Fibroblast of skin of left biceps (primary cell): ENCODE results near the gene PRMT1.
A peak's percentile ranks its signal among the peaks of the same experiment; 100 is the strongest.
"Not testable (repeated sequence)": the region's sequence is repeated elsewhere in the genome, so short reads cannot be mapped to it uniquely, and the experiment has no call there.

Experiments used
- DNase-seq, 2 experiments: peaks; one replicate each; pipeline ENCODE4 v3.0.0-alpha.2; 2013; ENCODE audit warnings: low read depth in 2 of 2

PRMT1 gene

DNA sequence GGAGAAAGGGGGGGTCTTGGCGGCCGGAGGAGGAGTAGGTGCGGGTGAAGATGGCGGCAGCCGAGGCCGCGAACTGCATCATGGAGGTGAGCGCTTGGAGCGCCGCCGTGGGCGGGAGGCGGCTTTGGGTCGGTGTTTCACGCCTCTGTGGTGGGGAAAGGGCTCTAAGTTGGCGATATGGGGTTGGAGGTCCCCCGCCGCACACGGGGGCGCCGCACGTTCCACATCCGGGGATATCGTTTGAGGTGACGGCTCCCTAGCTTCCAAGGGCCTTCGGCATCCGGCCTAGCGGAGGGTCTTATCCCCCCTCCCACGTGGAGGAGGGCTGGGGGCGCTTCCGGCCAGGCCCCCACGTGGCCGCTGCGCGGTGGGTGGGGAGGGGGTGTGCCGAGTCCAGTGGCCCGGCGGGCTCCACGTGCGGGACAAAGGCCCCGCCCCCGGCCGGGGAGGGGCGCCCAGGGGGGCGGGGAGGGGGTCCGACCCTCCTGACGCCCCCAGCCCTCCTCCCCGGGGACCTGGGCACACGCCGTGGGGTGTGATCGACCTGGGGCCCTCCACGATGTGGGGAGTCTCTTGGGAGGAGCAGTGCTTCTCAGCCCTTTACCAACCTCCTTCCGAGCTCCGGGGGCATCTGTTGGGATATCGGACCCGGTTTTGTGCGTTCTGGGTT is at the start of gene PRMT1:
Gene PRMT1 (plus strand): TSS at position 41 of the 670 bp plus-strand sequence. CDS start 10 bp downstream, at position 51.
- DNase-seq: no peak

DNA sequence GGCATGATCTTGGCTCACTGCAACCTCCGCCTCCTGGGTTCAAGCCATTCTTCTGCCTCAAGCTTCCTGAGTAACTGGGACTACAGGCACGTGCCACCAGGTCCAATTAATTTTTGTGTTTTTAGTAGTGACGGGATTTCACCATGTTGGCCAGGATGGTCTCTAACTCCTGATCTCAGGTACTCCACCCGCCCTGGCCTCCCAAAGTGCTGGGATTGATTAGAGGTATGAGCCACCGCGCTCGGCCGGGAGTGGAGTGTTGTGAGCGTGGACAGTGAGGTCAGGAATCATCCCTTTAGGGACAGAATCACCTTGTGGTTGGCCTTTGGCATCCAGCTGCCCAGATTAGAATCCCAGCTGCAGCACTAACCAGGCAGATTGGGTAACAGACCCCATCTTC is 47.4 kb upstream of the PRMT1 start:
- DNase-seq: no peak

DNA sequence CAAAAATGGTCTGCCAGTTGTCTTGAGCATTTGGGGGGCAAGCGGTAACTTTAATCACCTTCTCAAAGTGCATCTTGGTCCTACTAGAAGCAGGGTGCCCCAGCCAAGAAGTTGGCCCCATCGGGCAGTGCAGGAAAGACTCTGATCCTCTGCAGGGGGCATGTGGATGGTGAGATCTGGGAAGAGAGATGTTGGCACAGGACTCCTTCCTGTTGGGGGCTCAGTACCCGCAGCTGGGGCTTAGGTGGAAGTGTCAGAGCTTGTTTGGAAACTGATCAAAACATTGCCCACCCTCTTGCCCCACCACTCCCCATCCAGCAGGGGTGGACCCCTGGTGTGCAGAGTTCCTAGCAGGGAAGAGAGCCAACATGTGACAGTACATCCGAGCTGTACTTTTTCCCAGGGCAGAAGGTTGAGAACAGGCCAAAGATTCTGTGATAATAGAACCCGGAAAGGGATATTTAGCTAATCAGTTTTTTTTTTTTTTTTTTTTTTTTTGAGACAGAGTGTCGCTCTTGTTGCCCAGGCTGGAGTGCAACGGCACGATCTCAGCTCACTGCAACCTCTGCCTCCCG is 46.0 kb upstream of the PRMT1 start:
- DNase-seq: no peak

DNA sequence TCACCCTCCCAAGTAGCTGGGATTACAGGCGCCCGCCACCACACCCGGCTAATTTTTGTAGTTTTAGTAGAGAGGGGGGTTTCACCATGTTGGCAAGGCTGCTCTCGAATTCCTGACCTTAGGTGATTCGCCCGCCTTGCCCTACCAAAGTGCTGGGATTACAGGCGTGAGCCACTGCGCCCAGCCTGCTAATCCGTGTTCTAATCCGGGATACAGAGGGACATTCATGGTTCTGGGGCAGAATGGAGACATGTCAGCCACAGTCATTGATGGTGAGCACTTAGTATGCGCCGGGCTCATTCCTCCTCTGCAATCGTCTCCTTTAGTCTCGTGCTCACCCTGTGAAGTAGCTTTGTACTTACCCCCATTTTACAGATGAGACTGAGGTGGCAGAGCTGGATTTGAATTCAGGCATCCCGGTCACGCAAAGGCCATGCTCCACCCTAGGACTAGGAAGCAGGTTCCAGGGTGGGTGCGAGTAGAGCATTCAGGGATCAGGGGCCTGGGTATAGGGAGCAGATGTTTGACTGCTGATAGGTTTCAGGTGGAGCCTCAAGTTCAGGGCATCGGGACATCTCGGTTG is 45.4 kb upstream of the PRMT1 start:
- DNase-seq: no peak

DNA sequence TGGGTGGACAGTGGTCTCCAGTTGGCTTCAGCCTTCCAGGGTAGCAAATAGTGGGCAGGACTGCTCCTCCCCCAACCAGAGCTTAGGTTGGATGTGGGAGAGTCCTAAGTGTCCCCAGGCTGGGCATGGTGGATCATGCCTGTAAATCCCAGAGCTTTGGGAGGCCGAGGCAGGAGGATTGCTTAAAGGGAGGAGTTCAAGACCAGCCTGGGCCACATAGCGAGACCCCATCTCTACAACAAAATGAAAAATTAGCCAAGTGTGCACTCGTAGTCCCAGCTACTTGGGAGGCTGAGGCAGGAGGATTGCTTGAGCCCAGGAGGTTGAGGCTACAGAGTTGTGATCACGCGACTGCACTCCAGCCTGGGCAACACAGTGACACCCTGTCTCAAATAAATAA is 44.5 kb upstream of the PRMT1 start:
- no peak for DNase-seq

DNA sequence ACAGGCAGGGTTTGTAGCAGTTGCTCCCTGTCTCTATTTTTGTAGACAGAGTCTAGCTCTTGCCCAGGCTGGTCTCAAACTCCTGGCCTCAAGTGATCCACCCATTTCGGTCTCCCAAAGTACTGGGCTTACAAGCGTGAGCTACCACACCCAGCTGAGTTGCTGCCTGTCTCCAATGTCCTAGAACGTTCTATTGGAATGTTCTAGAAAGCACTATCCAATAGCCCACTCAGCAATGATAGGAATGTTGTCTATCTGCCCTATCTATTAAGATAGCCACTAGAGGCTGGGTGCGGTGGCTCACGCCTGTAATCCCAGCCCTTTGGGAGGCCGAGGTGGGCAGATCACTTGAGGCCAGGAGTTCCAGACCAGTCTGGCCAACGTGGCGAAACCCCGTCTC is 43.8 kb upstream of the PRMT1 start:
- DNase-seq: not testable (repeated sequence)

DNA sequence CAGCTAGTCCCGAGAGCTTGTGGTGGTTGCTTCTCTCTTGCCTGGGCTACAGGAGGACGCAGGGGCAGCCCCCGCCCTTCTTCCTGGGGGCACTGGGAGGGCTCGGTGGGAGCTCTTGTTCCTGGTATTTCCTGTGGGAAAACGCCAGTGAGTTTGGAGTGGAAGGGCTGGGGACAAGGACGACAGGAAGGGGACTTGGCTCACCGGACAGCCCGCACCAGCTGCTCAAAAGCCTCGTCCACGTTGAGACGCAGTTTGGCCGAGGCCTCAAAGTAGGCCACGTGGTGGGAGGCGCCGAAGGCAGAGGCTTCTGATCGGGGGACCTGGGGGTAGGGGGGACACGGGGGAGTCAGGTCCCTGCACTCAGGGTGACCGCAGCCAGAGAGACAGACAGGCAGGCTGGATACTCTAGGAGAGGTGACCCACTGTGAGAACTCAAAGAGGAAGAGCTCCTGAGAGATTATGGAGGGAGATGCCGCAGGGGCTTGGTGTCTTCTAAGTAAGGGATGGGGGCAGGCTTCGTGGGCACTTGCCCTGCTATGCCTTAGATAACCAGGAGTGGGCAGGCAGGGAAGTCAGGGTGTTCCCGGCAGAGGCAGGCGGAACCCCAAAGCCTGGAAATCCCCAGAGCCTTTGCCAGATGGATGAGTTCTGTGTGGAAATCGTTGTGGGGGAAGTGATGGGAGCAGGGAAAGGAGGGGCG is 41.4 kb upstream of the PRMT1 start:
- DNase-seq: no peak

DNA sequence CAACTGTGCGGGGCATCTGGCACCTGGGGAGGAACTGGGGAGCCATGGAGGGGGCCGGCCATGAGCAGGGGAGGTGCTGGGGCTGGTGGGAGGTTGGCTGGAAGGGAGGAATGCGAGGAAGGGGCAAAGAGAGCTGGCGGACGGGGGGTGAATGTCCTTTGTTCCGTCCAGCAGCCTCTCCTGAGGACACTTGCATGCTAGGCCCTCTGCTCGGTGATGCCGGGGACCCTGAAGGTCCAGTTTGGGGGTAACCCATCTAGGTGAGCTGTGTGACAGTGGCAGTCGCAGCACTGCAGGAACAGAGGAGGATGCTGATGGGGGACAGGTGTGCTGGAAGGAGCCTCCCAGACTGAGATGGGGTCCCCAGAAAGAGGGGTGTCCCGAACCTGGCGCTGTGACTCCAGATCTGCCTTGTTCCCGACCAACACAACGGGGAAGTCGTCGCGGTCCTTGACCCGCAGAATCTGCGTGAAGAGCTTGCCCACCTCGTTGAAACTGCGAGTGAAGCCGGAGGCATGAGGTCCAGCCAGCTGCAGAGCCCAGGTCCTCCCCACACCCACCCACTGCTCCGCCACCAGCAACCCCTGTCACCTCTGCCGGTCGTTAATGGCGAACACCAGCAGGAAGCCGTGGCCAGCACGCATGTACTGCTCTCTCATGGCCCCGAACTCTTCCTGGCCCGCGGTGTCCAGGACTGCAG is 40.7 kb upstream of the PRMT1 start:
- no peak for DNase-seq

DNA sequence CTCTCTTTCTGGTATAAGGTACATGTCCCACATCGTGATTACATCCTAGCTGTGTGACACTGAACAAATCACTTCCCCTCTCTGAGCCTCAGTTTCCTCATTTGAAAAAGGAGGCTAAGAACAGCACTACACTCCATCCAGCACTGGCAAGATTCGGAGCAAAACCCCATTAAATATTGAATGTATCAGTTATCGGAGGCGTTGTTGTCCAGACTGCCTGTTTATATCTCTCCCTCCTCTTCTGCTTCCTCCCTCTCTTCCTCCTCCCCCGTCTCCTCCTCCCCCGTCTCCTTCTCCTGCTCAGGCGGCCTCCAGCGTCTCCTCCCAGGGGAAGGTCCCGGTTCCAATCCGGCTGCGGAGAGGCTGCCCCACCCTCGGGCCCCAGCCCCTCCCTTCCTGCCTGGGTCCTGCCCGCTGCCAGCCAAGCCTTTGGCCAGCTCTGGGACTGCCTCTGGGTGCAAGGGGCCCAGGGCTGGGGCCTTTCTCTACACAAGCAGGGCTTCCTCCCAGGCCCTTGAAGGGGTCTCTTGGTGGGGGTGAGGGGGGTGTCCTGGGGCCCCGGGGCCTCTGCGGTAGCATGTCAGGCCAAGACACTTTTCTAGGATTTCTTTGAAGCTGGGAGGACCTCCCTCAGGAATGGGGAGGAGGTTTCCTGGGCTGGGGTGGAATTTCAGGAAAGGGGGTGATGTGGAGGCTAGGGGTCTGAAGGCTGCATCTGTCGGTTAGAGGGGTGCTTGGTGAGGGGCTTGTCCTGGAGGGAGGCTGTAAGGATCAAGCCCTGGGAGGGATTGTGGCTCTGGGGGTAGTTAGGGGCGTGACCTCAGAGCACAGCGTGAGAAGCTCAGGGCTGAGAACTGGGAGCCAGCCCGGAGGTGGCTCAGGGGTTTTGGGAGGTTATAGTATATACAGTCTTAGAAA is 39.0 kb upstream of the PRMT1 start:
- DNase-seq: peak; percentile 30 to 31

DNA sequence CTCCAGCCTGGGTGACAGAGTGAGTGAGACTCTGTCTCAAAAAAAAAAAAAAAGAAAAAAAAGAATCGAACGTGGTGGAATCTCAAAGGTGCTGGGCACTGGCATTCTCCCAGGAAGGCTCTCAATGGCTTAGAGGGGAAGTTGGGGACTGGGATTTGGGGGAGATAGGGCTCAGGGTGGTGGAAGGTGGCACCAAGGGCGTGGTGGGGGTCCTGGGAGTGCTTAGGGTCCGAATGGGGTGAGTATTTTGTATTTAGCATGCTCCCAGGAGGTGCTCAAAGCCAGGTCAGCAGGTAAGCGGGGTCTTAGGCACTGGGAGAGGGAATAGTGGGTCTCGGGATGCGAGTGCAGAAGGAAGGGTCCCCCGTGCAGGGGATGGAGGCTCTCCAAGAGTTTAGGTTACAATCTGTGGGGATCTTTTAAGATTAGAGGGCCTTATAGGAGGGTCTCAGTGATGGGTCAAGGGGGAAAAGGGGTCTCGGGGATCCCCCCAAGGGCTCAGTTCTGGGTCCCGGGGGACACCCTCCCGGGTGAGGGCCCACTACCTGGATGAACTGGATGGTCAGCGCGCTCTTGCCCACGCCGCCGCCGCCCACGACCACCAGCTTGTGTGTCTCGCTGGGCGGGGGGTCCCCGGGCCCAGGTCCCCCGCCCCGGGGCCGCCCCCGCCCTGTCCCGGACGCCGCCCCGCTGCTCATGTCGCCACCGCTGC is 37.5 kb upstream of the PRMT1 start:
- DNase-seq: no peak

DNA sequence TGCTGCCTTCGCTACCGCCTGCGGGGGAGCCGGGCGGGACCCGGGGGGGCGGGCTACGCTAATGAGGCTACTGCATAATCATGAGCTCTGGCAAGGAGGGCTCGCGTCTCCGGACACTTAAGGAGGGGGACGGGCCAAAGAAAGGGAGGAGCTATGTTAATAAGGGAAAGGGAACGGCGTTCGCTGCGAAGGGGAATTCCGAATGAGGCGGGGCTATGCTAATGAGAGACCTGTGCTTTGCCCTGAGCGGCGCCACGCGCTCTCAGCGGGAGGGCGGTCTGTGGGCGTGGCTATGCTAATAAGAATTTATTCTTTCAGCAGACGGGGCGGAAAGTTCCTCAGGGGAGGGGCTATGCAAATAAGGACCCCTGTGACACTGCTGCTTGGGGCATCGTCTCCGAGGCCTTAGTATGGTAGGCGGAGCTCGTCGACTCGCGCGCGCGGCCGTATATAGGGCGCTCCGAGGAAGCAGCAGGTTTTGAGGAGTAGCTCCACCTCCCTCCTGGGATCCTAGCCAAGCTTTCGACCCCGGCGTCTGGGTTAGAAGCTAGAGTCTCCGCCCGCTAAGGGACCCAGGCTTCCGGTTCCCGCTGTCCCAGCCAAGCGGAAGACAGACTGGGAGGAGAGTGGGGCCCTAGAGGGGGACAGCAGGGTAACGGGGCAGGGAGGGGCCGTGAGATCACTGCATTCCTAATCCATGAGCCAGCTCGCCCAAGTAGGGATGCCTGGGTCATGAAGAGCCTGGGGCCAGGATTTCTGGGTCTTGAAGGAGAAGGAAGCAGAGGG is 36.8 kb upstream of the PRMT1 start, which contains the start of gene RRAS:
Gene RRAS (minus strand): TSS at position 31 of the 786 bp plus-strand sequence. CDS start 45 bp downstream, outside the sequence.
- peak; percentile 100 for DNase-seq

DNA sequence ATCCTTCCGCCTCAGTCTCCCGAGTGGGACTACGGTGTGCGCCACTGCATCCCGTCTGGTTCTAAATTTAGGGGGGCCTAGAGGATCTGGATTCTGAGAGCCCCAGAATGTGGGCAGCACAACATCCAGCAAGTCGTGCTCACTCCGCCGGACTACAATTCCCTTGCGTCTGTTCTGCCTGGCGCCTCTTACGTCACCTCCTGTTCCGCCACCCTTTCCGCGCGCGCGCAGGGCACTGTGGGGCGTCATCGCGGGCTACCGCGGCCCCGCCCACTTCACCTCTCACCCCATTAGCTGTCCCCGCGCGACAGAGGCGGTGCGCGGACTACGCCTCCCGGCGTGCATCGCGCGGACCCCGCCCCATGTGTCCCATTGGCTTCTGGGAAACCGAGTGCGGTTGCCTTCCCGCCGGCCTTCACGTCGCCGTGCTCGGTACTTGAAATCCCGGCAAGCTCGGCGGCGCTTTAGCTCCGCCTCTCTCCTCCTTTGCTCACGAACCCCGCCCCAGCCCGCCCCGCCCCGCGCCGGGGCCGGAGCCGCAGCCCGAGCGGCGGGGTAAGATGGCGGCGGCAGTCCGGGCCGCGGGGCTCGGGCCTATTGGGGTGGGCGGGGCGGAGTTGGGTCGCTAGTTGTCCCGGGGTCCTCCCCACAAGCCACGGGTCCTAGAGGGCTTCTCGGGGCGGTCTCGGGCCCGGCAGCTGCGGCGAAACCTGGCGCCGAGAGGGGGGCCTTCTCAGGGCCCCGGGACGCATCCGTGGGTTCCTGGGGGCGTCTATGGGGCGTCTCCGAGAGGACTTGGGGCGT is 35.2 kb upstream of the PRMT1 start, which contains the start of gene SCAF1:
Gene SCAF1 (plus strand): TSS at position 522 of the 804 bp plus-strand sequence. CDS start 2,818 bp downstream, outside the sequence.
- peak; percentile 99 for DNase-seq

DNA sequence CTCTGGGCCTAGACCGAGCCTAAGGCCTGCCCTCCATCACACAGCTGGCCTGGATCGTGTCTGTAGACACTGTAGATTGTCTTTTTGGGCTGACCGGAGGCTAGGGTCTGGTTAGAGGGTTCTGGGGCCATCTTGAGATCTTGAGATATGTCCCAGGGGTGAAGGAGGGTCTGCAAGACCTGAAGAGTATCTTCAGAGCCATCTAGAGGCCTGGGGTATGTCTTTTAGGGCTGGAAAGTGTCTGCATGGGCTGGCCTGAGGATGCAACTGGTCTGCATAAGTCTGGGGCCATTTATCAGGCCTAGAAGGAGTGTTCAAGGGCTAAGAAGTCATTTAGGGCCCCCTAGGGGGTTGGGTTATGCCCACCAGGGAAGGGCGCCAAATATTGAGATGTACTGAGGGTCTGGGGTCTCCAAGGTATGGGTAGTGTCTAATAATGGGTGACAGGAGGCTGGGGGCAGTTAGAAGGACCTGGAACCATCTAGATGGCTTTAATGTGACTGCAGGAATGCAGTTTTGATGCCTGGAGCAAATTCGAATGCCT is 34.5 kb upstream of the PRMT1 start:
- DNase-seq: no peak

DNA sequence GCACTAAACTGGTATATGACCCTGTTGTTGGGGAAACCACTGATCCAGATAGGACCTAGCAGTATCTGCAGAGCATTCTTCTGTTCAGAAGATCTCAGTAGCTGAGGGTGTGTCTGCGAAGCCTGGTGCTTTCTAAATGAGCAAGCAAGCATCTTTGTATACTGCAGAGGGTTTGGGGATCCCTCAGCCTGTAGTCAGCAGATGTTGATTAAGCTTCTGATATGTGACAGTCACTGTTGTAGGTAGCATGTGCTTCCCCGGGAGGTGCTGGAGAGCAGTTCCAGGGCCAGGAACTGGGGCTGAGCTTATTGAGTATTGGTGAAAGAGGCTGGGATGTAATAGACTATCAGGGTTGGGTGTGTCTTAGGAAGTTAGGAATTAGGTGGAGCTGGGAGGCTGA is 33.6 kb upstream of the PRMT1 start:
- no peak for DNase-seq

DNA sequence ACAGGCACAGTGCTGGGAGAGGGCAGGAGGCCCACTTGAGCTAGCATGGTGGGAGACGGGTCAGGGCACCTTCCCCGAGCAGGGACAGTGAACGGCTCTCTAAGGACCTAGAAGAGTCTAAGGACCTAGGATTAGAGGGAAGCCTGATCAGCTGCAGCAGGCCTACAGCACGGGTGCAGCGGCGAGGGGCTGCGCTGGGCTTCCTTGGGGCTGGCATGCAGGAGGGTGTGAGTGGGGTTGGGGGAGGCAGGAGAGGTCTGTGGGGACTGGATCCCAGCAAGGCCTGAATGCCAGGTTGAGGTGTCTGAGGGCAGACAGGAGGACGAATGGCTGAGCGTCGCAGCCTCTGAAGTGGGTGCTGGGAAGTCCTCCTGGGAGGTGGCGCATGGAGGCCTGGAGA is 31.5 kb upstream of the PRMT1 start:
- DNase-seq: no peak

DNA sequence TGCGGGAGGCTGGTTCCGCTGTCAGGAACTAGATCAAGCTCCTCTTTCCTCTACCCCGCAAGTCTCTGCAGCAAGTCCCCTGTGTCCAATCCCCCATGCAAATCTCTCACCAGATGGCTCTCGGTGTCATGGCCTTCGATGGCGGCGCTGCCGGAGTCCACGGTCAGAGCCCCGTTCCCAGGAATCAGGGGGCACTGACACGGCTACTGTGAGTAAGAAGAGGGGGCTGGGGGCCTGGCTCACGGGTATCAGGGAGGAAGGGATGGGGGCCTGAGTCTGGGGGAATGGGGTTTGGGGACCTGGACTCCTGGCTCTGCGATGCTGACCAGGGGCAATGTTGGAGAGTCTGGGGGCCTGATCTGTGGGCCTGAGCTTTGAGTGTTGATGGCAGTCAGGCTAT is 31.1 kb upstream of the PRMT1 start:
- no peak for DNase-seq

DNA sequence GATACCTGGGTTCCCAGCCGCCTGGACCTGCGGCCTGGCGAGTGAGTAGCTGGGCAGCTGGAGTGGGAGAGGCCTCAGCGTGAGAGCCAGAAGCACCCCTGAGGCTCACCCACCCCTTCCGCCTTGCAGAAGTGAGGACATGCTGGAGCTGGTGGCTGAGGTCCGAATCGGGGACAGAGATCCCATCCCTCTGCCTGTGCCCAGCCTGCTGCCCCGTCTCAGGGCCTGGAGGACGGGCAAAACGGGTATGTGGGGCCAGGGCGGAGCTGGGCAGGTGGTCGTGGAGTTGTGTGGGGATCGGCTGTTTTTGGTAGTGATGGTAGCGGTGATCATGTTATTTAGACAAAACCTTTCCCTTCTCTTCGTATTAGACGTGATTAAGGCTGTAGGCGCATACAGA is 30.5 kb upstream of the PRMT1 start:
- DNase-seq: no peak
